ENCODE measurements around the gene SEC22C. TPM values are rescaled to one million over a fixed set of nuclear protein-coding genes. Genes with fewer than 3 reads are reported as not detected.

Gene SEC22C
- polyA plus RNA-seq, 3 donors: 15.3 to 28.4 (median 27.4) TPM

DNA sequence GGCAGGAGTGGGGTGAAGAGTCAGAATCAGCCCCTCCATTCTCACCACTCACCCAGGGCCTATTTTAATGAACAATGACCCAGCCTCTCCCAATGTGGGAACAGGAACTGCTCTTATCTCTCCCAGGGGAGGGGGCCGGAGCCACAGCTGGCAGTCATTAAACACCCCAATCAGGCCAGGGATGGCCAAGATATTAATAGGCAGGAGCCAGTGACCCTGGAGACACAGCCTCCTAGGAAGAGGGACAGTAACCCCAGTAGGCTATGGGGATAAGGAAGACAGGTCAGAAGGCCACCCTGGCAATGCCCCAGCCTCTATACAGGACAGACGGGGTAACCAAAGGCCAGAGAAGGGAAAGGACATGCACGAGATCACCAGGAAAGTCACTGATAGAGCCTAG, 40.7 kb downstream of the SEC22C start:
- Mint-ChIP-seq H3K36me3 (peaks cover 5 to 10% of the 10 kb centered on the region in 2 donors), H3K27me3 (ENCODE audit: low read depth in 3 of 3) (peaks cover 0 to 10% (median 2%) of the 10 kb centered on the region in 3 donors), H3K4me1 (peaks cover 21% of the 10 kb centered on the region), H3K27ac (no peak overlapping the region), H3K4me3 (no peak overlapping the region), H3K9me3 (peaks cover 0 to 1% (median 0%) of the 10 kb centered on the region in 7 donors)
- Histone ChIP-seq H3K4me1 (ENCODE audit: control insufficient read depth in 1 of 2, insufficient read depth in 2 of 2, low read length in 2 of 2) (peaks cover 5 to 24% of the 10 kb centered on the region in 2 donors), H3K4me3 (replicated peaks in 1 of 3; ENCODE audit: low read depth in 2 of 3, low read length in 3 of 3) (no peak overlapping the region), H3K79me2 (ENCODE audit: insufficient read depth, low read length) (no peaks in the 10 kb centered on the region), H3K27me3 (ENCODE audit: control insufficient read depth in 2 of 2, insufficient read depth in 2 of 2, low read length in 2 of 2) (no peaks in the 10 kb centered on the region), H2AFZ (ENCODE audit: insufficient read depth, low read depth, low read length, poor library complexity, severe bottlenecking) (no peak overlapping the region), H4K20me1 (ENCODE audit: insufficient read depth, low read length) (no peaks in the 10 kb centered on the region), H3K36me3 (replicated peaks in 1 of 2; ENCODE audit: control insufficient read depth in 1 of 2, insufficient read depth in 2 of 2, low read length in 2 of 2) (peaks cover 0 to 9% of the 10 kb centered on the region in 2 donors), H3K9ac (ENCODE audit: insufficient read depth, low read length, poor library complexity, severe bottlenecking) (no peak overlapping the region), H3K27ac (ENCODE audit: low read depth in 1 of 2, low read length in 2 of 2) (no peak overlapping the region), H3K4me2 (replicated peaks; ENCODE audit: extremely low read depth, low read length, poor library complexity, severe bottlenecking) (no peak overlapping the region), H3K9me3 (replicated peaks in 1 of 2; ENCODE audit: control insufficient read depth in 1 of 2, insufficient read depth in 1 of 2, low read length in 2 of 2) (no peaks in the 10 kb centered on the region)
- no peak for DNase-seq
- no CpG with 5 or more reads among the region's 3 CpGs for WGBS (ENCODE audit: insufficient coverage)
- intact Hi-C loops (cut with micrococcal nuclease): loop anchor here (10.0 kb wide), 2 partner anchors 296 to 646 kb away; no protein-coding TSS in a partner anchor
- TF ChIP-seq CTCF (IDR thresholded peaks at IDR 0.05): no peak

GRCh38 chr3:42539871-42540714, 41.7 kb downstream of the SEC22C start:
- H3K4me1 ChIP-seq (ENCODE audit: control insufficient read depth in 1 of 2, insufficient read depth in 2 of 2, low read length in 2 of 2): peaks cover 11 to 31% of the 10 kb centered on the region in 2 donors
- no peak overlapping the region for H2AFZ ChIP-seq (ENCODE audit: insufficient read depth, low read depth, low read length, poor library complexity, severe bottlenecking)
- H3K36me3 Mint-ChIP-seq: peaks cover 7 to 10% of the 10 kb centered on the region in 2 donors
- no peaks in the 10 kb centered on the region for H3K9me3 ChIP-seq (replicated peaks in 1 of 2; ENCODE audit: control insufficient read depth in 1 of 2, insufficient read depth in 1 of 2, low read length in 2 of 2)
- H4K20me1 ChIP-seq (ENCODE audit: insufficient read depth, low read length): no peaks in the 10 kb centered on the region
- no peak overlapping the region for H3K4me3 Mint-ChIP-seq
- H3K27me3 ChIP-seq (ENCODE audit: control insufficient read depth in 2 of 2, insufficient read depth in 2 of 2, low read length in 2 of 2): no peaks in the 10 kb centered on the region
- peaks cover 0 to 9% of the 10 kb centered on the region in 2 donors for H3K36me3 ChIP-seq (replicated peaks in 1 of 2; ENCODE audit: control insufficient read depth in 1 of 2, insufficient read depth in 2 of 2, low read length in 2 of 2)
- WGBS (ENCODE audit: insufficient coverage): 69% methylated on average over 10 of the region's 14 CpGs
- H3K4me3 ChIP-seq (replicated peaks in 1 of 3; ENCODE audit: low read depth in 2 of 3, low read length in 3 of 3): no peak overlapping the region
- H3K27ac Mint-ChIP-seq: no peak overlapping the region
- no peaks in the 10 kb centered on the region for H3K9me3 Mint-ChIP-seq
- TF ChIP-seq CTCF (IDR thresholded peaks at IDR 0.05): peak; percentile 96
- peaks cover 28% of the 10 kb centered on the region for H3K4me1 Mint-ChIP-seq
- no peak overlapping the region for H3K4me2 ChIP-seq (replicated peaks; ENCODE audit: extremely low read depth, low read length, poor library complexity, severe bottlenecking)
- H3K27me3 Mint-ChIP-seq (ENCODE audit: low read depth in 3 of 3): peaks cover 0 to 10% (median 2%) of the 10 kb centered on the region in 3 donors
- H3K79me2 ChIP-seq (ENCODE audit: insufficient read depth, low read length): no peaks in the 10 kb centered on the region
- no peak overlapping the region for H3K9ac ChIP-seq (ENCODE audit: insufficient read depth, low read length, poor library complexity, severe bottlenecking)
- DNase-seq: peak; percentile 39 to 63 (median 57)
- intact Hi-C loops (cut with micrococcal nuclease): loop anchor here (5.0 to 10.0 kb wide), 3 partner anchors 38 to 645 kb away; partner anchors contain the start of gene VIPR1 (in 1 of the 2)
- H3K27ac ChIP-seq (ENCODE audit: low read depth in 1 of 2, low read length in 2 of 2): no peak overlapping the region
